ENCODE data around the gene KLHL7. TPM values are rescaled to one million over a fixed set of nuclear protein-coding genes. Genes with fewer than 3 reads are reported as not detected.

KLHL7 gene
- total and polyA plus RNA-seq, 2 donors (not counting 3 experiments of a cell fraction or from before 2014, with no cell fraction given), result 21.3 to 32.1 TPM

GRCh38 chr7:23136216-23136615 is 30.6 kb downstream of the KLHL7 start:
- H3K79me2 ChIP-seq (ENCODE audit: control insufficient read depth, insufficient read depth, low read length), result no peaks in the 10 kb centered on the region
- H3K9me1 ChIP-seq (replicated peaks; ENCODE audit: control insufficient read depth, extremely low read depth, insufficient read depth, low read length), result no peaks in the 10 kb centered on the region
- no peaks in the 10 kb centered on the region for H4K20me1 ChIP-seq (replicated peaks; ENCODE audit: control insufficient read depth, extremely low read depth, insufficient read depth, low read length)
- H3K4me3 ChIP-seq (replicated peaks in 1 of 3; ENCODE audit: insufficient read depth in 1 of 3, low read depth in 1 of 3, low read length in 3 of 3), result no peak overlapping the region
- H3K27ac ChIP-seq (ENCODE audit: insufficient read depth, low read depth, low read length), result no peak overlapping the region
- no TSS peak for BruUV-seq (replicated peaks)
- intact Hi-C loops (cut with micrococcal nuclease) (no loop called here), dilution Hi-C loops (cut with MboI; ENCODE audit: extremely low pct_ligation_motif_present, low sequenced_read_pairs) (no loop called here)
- H3K4me1 ChIP-seq (ENCODE audit: control insufficient read depth, extremely low read depth, insufficient read depth, low read length), result no peaks in the 10 kb centered on the region
- no peak overlapping the region for H2AFZ ChIP-seq (ENCODE audit: low read depth, low read length)
- no peak overlapping the region for H3K4me2 ChIP-seq (ENCODE audit: insufficient read depth, low read length)
- no peak for TF ChIP-seq MAX (IDR thresholded peaks at IDR 0.05; ENCODE audit: insufficient read depth, insufficient read length)
- TF ChIP-seq CTCF (IDR thresholded peaks at IDR 0.05; ENCODE audit: extremely low read depth in 1 of 2, insufficient read depth in 1 of 2, low read depth in 1 of 2, low read length in 2 of 2), result no peak
- TF ChIP-seq JUN (IDR thresholded peaks at IDR 0.05; ENCODE audit: borderline replicate concordance, insufficient read depth, insufficient read length, low read depth), result no peak
- ChIA-PET POLR2A (no interaction called here), CTCF (interaction anchor here (0.9 to 2.6 kb wide), 6 partner anchors 9 to 50 kb away, joined by 3 to 7 read pairs (median 3); no protein-coding TSS in a partner anchor)
- no peaks in the 10 kb centered on the region for H3K27me3 ChIP-seq (ENCODE audit: control insufficient read depth in 2 of 2, insufficient read depth in 2 of 2, low read length in 2 of 2)
- H3K36me3 ChIP-seq (ENCODE audit: control insufficient read depth in 2 of 2, extremely low read depth in 1 of 2, insufficient read depth in 2 of 2, low read length in 2 of 2), result peaks cover 0 to 2% of the 10 kb centered on the region in 2 experiments
- H3K9ac ChIP-seq (replicated peaks; ENCODE audit: extremely low read depth, insufficient read depth, low read length), result no peak overlapping the region
- no peaks in the 10 kb centered on the region for H3K9me3 ChIP-seq (replicated peaks; ENCODE audit: control insufficient read depth, insufficient read depth, low read length)
- FAIRE-seq (no peak), DNase-seq (ENCODE audit: low read depth, low spot score) (no peak)

- POLR2A ChIA-PET, result no interaction called here
- FAIRE-seq (no peak), DNase-seq (ENCODE audit: low read depth, low spot score) (no peak)
- dilution Hi-C loops (cut with MboI; ENCODE audit: extremely low pct_ligation_motif_present, low sequenced_read_pairs), result no loop called here
- no peak overlapping the region for H2AFZ ChIP-seq (ENCODE audit: low read depth, low read length)
- H3K36me3 ChIP-seq (ENCODE audit: control insufficient read depth in 2 of 2, extremely low read depth in 1 of 2, insufficient read depth in 2 of 2, low read length in 2 of 2), result peaks cover 0 to 3% of the 10 kb centered on the region in 2 experiments
- no peak overlapping the region for H3K4me2 ChIP-seq (ENCODE audit: insufficient read depth, low read length)
- no peak overlapping the region for H3K27ac ChIP-seq (ENCODE audit: insufficient read depth, low read depth, low read length)
- TF ChIP-seq CTCF (IDR thresholded peaks at IDR 0.05; ENCODE audit: extremely low read depth in 1 of 2, insufficient read depth in 1 of 2, low read depth in 1 of 2, low read length in 2 of 2), result no peak
- no peak for TF ChIP-seq MAX (IDR thresholded peaks at IDR 0.05; ENCODE audit: insufficient read depth, insufficient read length)
- no peak for TF ChIP-seq EZH2 (IDR thresholded peaks at IDR 0.05; ENCODE audit: borderline replicate concordance, low read depth, low read length, severe bottlenecking)
- no peak for TF ChIP-seq POLR2AphosphoS5 (IDR thresholded peaks at IDR 0.05; ENCODE audit: insufficient read depth, low read depth, low read length)
- no peak for TF ChIP-seq MYC (IDR thresholded peaks at IDR 0.05; ENCODE audit: low read depth, low read length)
- no peak for TF ChIP-seq JUN (IDR thresholded peaks at IDR 0.05; ENCODE audit: borderline replicate concordance, insufficient read depth, insufficient read length, low read depth)
- TF ChIP-seq FOS (IDR thresholded peaks at IDR 0.05; ENCODE audit: borderline replicate concordance, insufficient read depth, low read length), result no peak
- TF ChIP-seq GATA2 (IDR thresholded peaks at IDR 0.05; ENCODE audit: insufficient read depth, insufficient read length, low read depth, low read length), result no peak
- TF ChIP-seq POLR2A (IDR thresholded peaks at IDR 0.05; ENCODE audit: low read depth, low read length), result no peak
- no peaks in the 10 kb centered on the region for H4K20me1 ChIP-seq (replicated peaks; ENCODE audit: control insufficient read depth, extremely low read depth, insufficient read depth, low read length)
- no peaks in the 10 kb centered on the region for H3K9me3 ChIP-seq (replicated peaks; ENCODE audit: control insufficient read depth, insufficient read depth, low read length)
- H3K9me1 ChIP-seq (replicated peaks; ENCODE audit: control insufficient read depth, extremely low read depth, insufficient read depth, low read length), result no peaks in the 10 kb centered on the region
- no peaks in the 10 kb centered on the region for H3K79me2 ChIP-seq (ENCODE audit: control insufficient read depth, insufficient read depth, low read length)
- H3K4me1 ChIP-seq (ENCODE audit: control insufficient read depth, extremely low read depth, insufficient read depth, low read length), result no peaks in the 10 kb centered on the region
- CTCF ChIA-PET, result interaction anchor here (1.2 to 1.4 kb wide), 2 partner anchors 13 to 21 kb away, joined by 3 to 4 read pairs; no protein-coding TSS in a partner anchor
- H3K9ac ChIP-seq (replicated peaks; ENCODE audit: extremely low read depth, insufficient read depth, low read length), result no peak overlapping the region
- no TSS peak for BruUV-seq (replicated peaks)
- no peaks in the 10 kb centered on the region for H3K27me3 ChIP-seq (ENCODE audit: control insufficient read depth in 2 of 2, insufficient read depth in 2 of 2, low read length in 2 of 2)
- no peak overlapping the region for H3K4me3 ChIP-seq (replicated peaks in 1 of 3; ENCODE audit: insufficient read depth in 1 of 3, low read depth in 1 of 3, low read length in 3 of 3)
- intact Hi-C loops (cut with micrococcal nuclease), result no loop called here
Measured at GRCh38 chr7:23157679-23158078, 52.1 kb downstream of the KLHL7 start.
